Bronchial epithelial cell (primary cell): ENCODE results near the gene DLGAP1. TPM values are rescaled to one million over a fixed set of nuclear protein-coding genes. Genes with fewer than 3 reads are reported as not detected.

Experiments
- DNase-seq: peaks from one replicate; pipeline ENCODE4 v3.0.0-alpha.2; 2010; ENCODE audit warnings: low read depth
- FAIRE-seq: peaks from 2 replicates; lab custom pipeline; 2011; peaks lifted over from hg19 to GRCh38; lab: Jason Lieb, UNC
- H3K27me3 ChIP-seq: 2 replicates; pipeline ENCODE4 v1.5.1; 2011; ENCODE audit warnings: low read length; ENCODE audit not compliant: control insufficient read depth, insufficient read depth
- H3K36me3 ChIP-seq: 2 replicates; pipeline ENCODE4 v1.5.1; 2011; ENCODE audit warnings: low read length; ENCODE audit not compliant: control insufficient read depth, insufficient read depth
- H3K4me3 ChIP-seq: 2 replicates; pipeline ENCODE4 v1.5.1; 2011; ENCODE audit warnings: mild to moderate bottlenecking, low read depth, low read length, control low read depth
- total RNA-seq: library from RNA; depleted of rRNA; stranded (reverse); fragments of >200 nt; gene quantifications from 2 replicates; pipeline ENCODE4 v1.2.1, GENCODE V29; 2014
- TF ChIP-seq, protein P1 (sequence below): IDR thresholded peaks from 2 replicates; pipeline ENCODE4 v1.5.1; 2011; ENCODE audit warnings: mild to moderate bottlenecking, moderate library complexity, low read length, control low read depth, inconsistent platforms; ENCODE audit not compliant: insufficient read depth, severe bottlenecking

DLGAP1 gene
- total RNA-seq, 1 donor from 2014 or later, result not detected

DNA sequence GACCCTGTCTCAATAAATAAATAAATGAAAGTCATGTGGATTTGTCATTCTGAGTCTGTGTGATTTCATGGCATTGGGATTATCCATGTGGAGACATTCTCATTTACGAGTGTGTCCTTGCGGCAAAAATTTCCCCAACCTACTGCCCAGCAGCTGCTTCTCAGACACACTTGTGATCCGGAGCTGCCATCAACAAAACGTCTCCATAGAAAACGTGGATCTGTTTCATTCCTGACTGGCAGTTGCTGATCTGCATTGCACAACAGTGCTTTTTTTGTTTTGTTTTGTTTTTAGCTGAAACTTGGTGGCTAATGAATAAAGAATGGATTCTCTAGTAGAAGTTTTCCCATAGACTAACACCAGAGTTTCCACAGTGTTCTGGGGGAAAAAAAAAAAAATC lies 930.4 kb downstream of the DLGAP1 start:
- Histone ChIP-seq H3K36me3 (no peaks in the 10 kb centered on the region), H3K4me3 (no peak overlapping the region), H3K27me3 (no peaks in the 10 kb centered on the region)
- TF ChIP-seq, protein P1, sequence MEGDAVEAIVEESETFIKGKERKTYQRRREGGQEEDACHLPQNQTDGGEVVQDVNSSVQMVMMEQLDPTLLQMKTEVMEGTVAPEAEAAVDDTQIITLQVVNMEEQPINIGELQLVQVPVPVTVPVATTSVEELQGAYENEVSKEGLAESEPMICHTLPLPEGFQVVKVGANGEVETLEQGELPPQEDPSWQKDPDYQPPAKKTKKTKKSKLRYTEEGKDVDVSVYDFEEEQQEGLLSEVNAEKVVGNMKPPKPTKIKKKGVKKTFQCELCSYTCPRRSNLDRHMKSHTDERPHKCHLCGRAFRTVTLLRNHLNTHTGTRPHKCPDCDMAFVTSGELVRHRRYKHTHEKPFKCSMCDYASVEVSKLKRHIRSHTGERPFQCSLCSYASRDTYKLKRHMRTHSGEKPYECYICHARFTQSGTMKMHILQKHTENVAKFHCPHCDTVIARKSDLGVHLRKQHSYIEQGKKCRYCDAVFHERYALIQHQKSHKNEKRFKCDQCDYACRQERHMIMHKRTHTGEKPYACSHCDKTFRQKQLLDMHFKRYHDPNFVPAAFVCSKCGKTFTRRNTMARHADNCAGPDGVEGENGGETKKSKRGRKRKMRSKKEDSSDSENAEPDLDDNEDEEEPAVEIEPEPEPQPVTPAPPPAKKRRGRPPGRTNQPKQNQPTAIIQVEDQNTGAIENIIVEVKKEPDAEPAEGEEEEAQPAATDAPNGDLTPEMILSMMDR, result no peak
- DNase-seq (no peak), FAIRE-seq (no peak)

DNA sequence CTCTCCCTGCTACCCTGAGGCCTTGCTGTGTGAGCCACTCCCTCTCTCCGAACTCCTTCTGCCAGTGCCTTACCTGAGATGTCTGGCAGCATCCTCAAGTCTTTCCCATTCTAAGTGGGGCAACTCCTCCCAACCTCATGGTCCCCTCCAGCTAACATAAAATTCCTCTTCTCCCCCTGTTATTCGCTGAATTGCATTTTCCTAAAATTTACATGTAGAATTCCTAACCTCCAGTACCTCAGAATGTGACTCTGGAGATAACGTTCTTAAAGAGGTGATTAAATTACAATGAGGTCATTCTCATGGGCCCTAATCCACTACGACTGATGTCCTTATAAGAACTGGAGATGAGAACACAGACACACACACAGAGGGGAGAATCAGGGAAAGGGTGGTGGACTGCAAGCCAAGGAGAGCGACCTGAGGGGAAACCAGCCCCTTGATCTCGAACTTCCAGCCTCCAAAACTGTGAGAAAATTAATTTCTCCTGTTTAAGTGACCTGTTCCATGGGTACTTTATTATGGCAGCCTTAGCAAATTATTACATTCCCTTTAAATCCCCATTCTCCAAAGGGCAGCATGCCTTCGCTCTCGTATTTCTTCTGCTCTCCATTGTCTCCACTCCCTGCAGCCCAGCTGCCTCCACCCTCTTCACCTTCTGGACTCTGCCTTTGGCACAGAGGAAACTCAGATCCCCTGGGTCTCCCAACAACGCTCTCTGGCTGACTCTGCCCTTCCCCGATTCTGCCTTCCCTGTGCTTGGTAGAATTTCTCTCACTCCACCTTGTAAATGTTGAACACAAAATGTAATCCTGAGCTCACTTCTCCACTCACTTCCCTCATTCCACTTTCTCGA lies 934.6 kb downstream of the DLGAP1 start:
- no peaks in the 10 kb centered on the region for H3K36me3 ChIP-seq
- DNase-seq (no peak), FAIRE-seq (no peak)
- no peak overlapping the region for H3K4me3 ChIP-seq
- H3K27me3 ChIP-seq, result no peaks in the 10 kb centered on the region
- TF ChIP-seq, protein P1, result no peak

DNA sequence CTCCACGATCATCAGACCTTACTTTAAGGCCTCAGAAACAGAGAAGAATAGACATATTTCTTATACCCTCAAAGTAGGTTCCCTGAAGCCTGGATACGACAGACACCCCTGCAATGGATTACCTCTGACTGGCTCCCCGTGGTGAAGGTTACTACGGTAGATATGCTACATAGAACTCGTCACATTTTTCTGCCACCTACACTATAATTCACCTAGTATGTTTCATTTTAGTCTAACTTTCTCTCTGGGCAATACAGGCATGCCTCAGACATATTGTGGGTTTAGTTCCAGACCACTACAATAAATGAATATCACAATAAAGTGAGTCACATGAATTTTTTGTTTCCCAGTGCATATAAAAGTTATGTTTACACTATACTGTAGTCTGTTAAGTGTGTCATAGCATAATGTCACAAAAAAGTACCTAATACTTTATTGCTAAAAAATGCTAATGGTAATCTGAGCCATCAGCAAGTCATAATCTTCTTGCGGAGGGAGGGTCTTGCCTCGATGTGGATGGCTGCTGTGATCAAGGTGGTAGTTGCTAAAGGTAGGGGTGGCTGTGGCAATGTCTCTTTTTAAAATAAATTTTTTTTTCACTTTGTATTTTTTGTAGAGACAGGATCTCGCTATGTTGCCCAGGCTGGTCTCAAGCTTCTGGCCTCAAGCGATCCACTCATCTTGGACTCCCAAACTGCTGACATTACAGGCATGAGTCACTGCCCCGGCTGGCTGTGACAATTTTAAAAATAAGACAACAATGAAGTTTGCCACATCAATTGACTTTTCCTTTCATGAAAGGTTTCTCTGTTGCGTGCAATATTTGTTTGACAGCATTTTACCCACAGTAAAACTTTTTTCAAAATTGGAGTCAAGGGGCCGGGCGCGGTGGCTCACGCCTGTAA lies 940.5 kb downstream of the DLGAP1 start:
- Histone ChIP-seq H3K36me3 (no peaks in the 10 kb centered on the region), H3K27me3 (peaks cover 1% of the 10 kb centered on the region), H3K4me3 (no peak overlapping the region)
- TF ChIP-seq, protein P1, result no peak
- FAIRE-seq (no peak), DNase-seq (no peak)

DNA sequence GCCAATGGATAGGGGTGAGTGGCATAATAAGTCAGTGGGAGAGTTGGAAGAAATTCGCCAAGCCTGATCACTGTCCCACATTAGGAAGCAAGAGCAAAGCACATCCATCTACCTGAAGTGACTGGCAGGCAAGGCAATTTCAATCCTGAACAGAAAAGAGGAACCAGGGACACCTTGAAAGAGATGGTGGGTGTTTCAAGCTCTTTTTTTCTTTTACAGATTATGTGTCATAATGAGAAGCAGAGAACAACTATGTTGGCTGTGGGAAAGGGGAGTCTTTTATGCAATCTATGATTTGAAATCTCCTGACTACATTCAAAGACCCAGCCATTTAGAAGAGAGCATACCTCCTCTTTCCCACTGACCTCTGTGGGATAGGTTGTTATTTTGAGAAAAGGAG lies 941.6 kb downstream of the DLGAP1 start:
- Histone ChIP-seq H3K4me3 (no peak overlapping the region), H3K27me3 (peaks cover 1% of the 10 kb centered on the region), H3K36me3 (no peaks in the 10 kb centered on the region)
- TF ChIP-seq, protein P1, result no peak
- DNase-seq, result no peak
- FAIRE-seq, result no peak

DNA sequence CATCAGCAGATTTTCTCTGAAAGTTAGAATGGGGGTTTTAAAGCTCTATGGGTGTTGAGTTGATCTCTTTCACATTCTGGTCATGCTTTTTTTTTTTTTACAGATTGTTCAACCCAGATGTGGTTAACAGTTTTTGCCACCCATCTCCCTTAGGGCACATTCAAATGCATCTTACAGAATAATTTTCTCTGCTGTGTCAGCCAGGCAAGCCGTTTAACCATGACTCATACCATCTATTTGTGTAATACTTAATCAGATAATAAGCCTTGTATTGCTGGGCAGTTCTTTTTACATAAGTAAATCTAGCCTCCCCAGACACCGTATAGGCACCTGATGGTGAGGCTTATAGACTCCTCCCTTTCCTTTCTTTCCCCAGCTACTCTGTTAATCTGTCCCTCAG lies 943.1 kb downstream of the DLGAP1 start:
- DNase-seq, result peak; percentile 94
- no peak for FAIRE-seq
- TF ChIP-seq, protein P1, result no peak
- H3K27me3 ChIP-seq, result peaks cover 1% of the 10 kb centered on the region
- H3K4me3 ChIP-seq, result no peak overlapping the region
- H3K36me3 ChIP-seq, result no peaks in the 10 kb centered on the region
